ENCODE measurements around the gene RBP5.

- TF ChIP-seq CTCF (IDR thresholded peaks at IDR 0.05; ENCODE audit: low read depth, low read length), result no peak
- TF ChIP-seq EZH2phosphoT487 (IDR thresholded peaks at IDR 0.05; ENCODE audit: low read depth), result no peak
These were observed 46.8 kb upstream of the RBP5 start for GRCh38 chr12:7175493-7175892.
